22Rv1 (cell line): ENCODE data around the gene C3orf33.
"Not testable (repeated sequence)": the region's sequence is repeated elsewhere in the genome, so short reads cannot be mapped to it uniquely, and the experiment has no call there.

Experiments
- ZFX ChIP-seq: fragments of 450-650 bp; IDR thresholded peaks from 2 replicates; pipeline ENCODE4 v1.6.1; 2017; ENCODE audit warnings: antibody characterized with exemption, borderline replicate concordance
- TF ChIP-seq, protein P1 (sequence below): fragments of 450-650 bp; IDR thresholded peaks from 2 replicates; pipeline ENCODE4 v1.5.1; 2017; ENCODE audit warnings: mild to moderate bottlenecking

DNA sequence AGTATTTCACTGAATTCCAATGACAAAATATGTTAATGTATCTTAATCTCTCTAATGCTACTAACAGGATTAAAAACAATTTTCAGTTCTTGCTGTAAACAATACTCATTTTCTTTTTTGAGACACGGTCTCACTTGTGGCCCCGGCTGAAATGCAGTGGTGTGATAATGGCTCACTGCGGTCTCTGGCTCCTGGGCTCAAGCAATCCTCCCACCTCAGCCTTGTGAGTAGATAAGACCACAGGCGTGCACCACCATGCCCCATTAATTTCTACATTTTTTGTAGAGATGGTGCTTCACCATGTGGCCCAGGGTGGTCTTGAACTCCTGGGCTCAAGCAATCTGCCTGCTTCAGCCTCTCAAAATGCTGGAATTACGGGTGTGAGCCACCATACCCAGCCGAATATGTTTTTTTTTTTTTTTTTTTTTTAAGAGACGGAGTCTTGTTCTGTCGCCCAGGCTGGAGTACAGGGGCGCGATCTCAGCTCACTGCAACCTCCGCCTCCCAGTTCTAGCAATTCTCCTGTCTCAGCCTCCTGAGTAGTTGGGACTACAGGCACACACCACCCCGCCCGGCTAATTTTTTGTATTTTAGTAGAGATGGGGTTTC is 22.5 kb upstream of the C3orf33 start:
- TF ChIP-seq, protein P1, sequence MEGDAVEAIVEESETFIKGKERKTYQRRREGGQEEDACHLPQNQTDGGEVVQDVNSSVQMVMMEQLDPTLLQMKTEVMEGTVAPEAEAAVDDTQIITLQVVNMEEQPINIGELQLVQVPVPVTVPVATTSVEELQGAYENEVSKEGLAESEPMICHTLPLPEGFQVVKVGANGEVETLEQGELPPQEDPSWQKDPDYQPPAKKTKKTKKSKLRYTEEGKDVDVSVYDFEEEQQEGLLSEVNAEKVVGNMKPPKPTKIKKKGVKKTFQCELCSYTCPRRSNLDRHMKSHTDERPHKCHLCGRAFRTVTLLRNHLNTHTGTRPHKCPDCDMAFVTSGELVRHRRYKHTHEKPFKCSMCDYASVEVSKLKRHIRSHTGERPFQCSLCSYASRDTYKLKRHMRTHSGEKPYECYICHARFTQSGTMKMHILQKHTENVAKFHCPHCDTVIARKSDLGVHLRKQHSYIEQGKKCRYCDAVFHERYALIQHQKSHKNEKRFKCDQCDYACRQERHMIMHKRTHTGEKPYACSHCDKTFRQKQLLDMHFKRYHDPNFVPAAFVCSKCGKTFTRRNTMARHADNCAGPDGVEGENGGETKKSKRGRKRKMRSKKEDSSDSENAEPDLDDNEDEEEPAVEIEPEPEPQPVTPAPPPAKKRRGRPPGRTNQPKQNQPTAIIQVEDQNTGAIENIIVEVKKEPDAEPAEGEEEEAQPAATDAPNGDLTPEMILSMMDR: not testable (repeated sequence)
- TF ChIP-seq ZFX: not testable (repeated sequence)
